GM12891 (cell line): ENCODE data around the gene TAS2R38.

Experiments used
- POLR2A ChIP-seq: IDR thresholded peaks from 2 replicates; pipeline ENCODE4 v1.6.1; 2011; ENCODE audit warnings: low read depth, low read length, control low read depth
- POLR2AphosphoS5 ChIP-seq: IDR thresholded peaks from 2 replicates; pipeline ENCODE4 v1.6.1; 2011; ENCODE audit warnings: low read depth, low read length, control low read depth
- TAF1 ChIP-seq: IDR thresholded peaks from 2 replicates; pipeline ENCODE4 v1.6.1; 2011; ENCODE audit warnings: low read depth, low read length, control low read depth

DNA sequence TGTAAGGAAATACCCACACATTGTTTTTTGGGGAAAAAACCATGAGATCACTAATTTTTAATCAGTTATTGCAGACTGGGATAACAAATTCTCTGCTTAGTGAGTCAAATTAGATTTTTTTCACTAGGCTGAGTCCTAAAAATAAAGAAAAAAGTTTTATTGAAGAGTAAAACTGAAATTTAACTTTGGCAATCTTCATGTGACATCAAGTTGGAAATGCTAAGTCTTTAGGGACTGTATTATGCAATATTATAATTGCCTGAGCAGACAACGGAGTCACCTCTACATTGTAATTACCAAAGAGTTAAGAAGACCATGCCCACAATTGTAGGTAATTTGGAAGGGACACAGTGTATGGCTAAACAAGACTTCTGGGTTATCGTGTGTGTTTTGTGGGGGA, 24.6 kb downstream of the TAS2R38 start:
- no peak for TF ChIP-seq POLR2AphosphoS5
- TF ChIP-seq POLR2A = no peak
- TF ChIP-seq TAF1 = no peak
